Measurements from ENCODE around the gene CTSO. TPM values are rescaled to one million over a fixed set of nuclear protein-coding genes. Genes with fewer than 3 reads are reported as not detected.

CTSO gene
- total RNA-seq = 5.9 and 10.6 TPM in 2 replicates

GRCh38 chr4:155953151-155954117 is at the start of gene CTSO:
Gene CTSO (minus strand): TSS chr4:155953866. CDS start chr4:155953847, 19 bp downstream.

GRCh38 chr4:155903453-155903852 is 50.2 kb downstream of the CTSO start, which contains the start of gene TDO2:
Gene TDO2 (plus strand): TSS chr4:155903696. CDS start chr4:155903759, 63 bp downstream.

Other genes starting within 250 kb of the CTSO start
- gene GUCY1B1, start 194.8 kb downstream of the CTSO start, total RNA-seq = 5.0 and 9.0 TPM in 2 replicates
- not detected in 2 replicates for gene ASIC5, start 87.6 kb downstream of the CTSO start, total RNA-seq
- not detected in 2 replicates for gene TDO2, start 50.2 kb downstream of the CTSO start, total RNA-seq